C1 segment of cervical spinal cord (tissue), 14 donors: ENCODE data around the gene KCNJ1.
A peak's percentile ranks its signal among the peaks of the same experiment; 100 is the strongest.

Experiments used
- DNase-seq, 14 donors: peaks; one replicate each; lab custom pipeline; 2025; lab: John Stamatoyannopoulos, UW

Gene KCNJ1

GRCh38 chr11:128824191-128825049, 42.7 kb downstream of the KCNJ1 start:
- peak in 1 of 14 donors; percentile 18 for DNase-seq

- no peak for DNase-seq
Observed at GRCh38 chr11:128823753-128824152, 43.3 kb downstream of the KCNJ1 start.

DNA sequence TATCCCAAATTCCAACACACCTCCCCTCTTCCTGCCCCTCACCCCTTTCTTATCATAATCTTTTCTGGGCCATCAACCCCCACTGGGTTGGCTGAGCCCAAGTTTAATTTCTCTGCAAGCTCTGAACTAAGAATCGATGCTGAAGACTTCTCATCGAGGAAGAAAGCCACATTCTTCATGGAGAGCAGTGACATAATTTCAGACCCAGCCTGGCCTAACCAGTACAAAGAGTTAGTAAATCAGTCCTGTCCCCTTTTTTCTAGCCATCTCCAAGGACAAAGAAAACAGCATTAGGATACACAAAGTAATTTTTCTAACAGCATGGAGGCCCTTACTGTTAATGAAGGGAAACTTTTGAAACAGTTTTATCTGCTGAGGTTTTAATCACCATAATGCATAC, 45.0 kb downstream of the KCNJ1 start:
- no peak for DNase-seq

GRCh38 chr11:128821556-128821955, 45.5 kb downstream of the KCNJ1 start:
- DNase-seq = no peak

GRCh38 chr11:128819198-128819597, 47.9 kb downstream of the KCNJ1 start:
- no peak for DNase-seq

GRCh38 chr11:128814856-128815705, 52.0 kb downstream of the KCNJ1 start:
- no peak for DNase-seq

- DNase-seq = no peak
Observed at GRCh38 chr11:128813729-128814128, 53.4 kb downstream of the KCNJ1 start.

- no peak for DNase-seq
Observed at GRCh38 chr11:128810784-128811514, 56.1 kb downstream of the KCNJ1 start.

- DNase-seq = no peak
Observed at GRCh38 chr11:128809128-128809527, 58.0 kb downstream of the KCNJ1 start.

GRCh38 chr11:128807909-128808308, 59.2 kb downstream of the KCNJ1 start:
- DNase-seq = no peak

- DNase-seq = no peak
Observed at GRCh38 chr11:128806506-128807261, 60.4 kb downstream of the KCNJ1 start.

DNA sequence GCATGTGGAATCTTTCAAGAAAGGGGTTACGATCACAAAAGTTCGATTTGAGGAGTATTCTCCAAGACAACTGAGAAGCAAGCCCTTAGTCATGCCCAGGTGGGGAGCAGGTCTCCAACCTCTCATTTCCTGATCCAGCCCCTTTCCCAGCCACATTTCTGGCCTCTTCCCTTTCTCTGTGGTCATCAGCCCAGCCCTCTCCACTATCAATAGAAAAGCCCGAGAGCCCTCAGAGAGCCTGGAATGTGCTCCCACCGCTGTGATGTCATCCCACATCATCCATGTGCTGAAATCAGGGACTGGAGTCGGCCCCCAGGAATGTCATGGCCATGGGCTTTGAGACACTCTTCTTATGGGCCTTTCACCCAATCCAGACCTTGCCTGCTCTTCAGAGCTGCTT, 62.6 kb downstream of the KCNJ1 start:
- no peak for DNase-seq

DNA sequence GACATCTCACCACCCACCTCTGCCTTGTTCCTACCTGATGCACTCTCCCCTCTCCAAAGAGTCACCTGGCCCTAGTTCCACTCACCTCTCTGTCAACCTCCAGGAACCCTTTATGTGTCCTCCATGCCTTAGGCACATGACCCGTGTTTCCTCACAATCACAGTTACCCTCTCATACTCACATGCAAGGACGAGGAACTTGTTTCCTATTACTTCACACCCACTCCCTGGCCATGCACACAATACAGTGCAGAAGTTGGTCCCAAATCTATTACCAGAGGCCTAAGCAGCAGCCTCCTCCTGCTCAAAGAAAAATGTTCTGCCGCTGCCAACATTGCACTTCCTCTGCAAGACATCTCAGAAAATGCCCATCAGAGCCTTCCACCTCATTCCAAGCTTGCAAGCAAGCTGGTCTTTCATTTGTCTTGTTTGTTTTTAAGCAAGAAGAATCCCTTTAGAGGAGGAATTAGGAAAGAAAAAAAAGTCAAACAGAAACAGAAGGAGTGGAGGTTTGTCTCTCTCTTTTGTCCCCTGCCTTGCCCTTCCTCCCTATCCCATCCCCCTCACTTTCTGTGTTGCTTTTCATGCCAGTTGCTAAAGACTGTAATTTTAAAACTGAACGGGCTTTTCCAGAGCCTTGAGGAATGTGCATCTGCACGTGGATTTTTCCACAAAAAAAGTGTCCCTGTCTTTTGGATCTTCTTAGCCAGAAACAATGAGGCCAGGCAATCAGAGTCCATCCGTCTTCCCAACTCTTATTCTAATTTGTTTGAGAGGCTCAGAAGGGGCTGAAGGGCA, 63.4 kb downstream of the KCNJ1 start:
- no peak for DNase-seq

GRCh38 chr11:128803011-128803410, 64.1 kb downstream of the KCNJ1 start:
- no peak for DNase-seq

- no peak for DNase-seq
Observed at GRCh38 chr11:128802358-128802981, 64.6 kb downstream of the KCNJ1 start.

GRCh38 chr11:128800871-128801417, 66.2 kb downstream of the KCNJ1 start:
- no peak for DNase-seq

DNA sequence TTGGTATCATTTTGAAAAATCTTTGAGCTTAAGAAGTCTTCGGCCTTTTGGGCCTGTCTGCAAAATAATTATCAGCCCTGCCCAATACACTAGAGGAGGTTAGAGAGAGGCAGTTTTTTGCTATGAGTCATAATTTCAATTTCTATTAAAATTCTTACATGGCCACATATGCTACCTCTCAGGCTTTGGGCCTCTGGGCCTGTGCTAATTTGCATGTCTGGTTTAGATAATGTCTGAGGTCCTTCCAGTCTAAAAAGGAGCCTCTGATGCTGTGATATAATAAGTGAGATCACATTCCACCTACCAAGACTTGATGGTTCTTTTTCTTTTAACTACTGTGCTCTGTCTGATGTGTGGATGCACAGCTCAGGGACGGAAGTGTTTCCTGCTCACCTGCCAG, 70.8 kb downstream of the KCNJ1 start:
- no peak for DNase-seq

DNA sequence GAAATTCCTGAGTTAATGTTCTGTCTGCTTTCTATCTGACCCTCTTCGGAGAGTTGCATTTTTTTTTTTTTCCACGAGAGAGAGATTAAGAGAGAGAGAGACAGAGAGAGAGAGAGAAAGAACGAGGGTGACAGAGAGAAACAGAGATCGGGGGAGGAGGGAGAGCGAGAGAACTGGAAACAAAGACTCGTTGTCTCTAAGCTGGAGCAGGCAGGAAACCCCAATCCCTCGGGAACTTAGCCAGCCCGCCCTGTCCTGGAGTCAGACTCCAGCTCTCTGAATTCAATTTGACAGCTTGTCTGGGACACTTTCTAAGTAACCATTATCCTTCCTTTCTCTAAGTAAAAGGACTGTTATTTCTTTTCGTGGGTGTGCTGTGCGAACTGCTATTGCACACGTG, 76.9 kb downstream of the KCNJ1 start:
- DNase-seq = peak in 11 of 14 donors; percentile 8 to 72 (median 52)

DNA sequence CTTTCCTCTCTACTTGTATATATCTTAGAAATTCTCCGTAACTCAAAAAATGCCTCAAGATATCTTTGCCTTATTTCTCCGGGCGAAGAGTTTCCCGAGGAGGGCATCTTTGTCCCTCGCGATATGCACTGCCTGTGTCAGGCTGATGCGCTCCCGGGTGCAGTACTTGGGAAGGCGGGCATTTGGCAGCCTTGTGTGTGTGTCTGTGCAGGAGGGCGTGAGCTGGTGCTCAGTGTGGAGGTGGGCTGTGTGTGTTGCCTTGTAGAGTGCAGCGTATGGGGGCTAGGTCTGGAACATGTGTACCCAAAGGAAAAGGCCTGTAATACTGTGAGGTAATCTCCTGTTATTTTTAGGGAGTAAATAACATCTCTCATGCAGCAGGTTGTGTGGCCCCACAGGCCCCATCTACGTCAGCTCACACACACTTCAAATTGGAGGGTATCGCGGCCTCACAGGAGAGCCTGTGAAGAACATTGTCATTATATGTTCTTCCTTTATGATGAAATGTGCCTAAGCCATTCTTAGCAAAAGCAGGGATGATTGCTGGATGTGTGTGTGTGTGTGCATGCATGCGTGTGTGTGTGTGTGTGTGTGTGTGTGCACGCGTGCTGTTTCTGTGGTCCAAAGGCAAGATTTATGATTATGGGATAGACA, 77.5 kb downstream of the KCNJ1 start:
- no peak for DNase-seq
